EL (cell line): ENCODE results near the gene TEC.
"Not testable (repeated sequence)": the region's sequence is repeated elsewhere in the genome, so short reads cannot be mapped to it uniquely, and the experiment has no call there.

Experiments
- DNase-seq: peaks from one replicate; pipeline ENCODE4 v3.0.0-alpha.2; 2016

TEC gene

GRCh38 chr4:48268956-48269860, at the start of gene TEC:
TEC (minus strand) TSS chr4:48269838; CDS start chr4:48228614, 41,224 bp downstream.
- peak; percentile 72 for DNase-seq

- DNase-seq = peak; percentile 73
Observed at GRCh38 chr4:48315728-48316630, 46.3 kb upstream of the TEC start.

- DNase-seq = not testable (repeated sequence)
Observed at GRCh38 chr4:48314746-48315145, 45.1 kb upstream of the TEC start.

- DNase-seq = peak; percentile 73
Observed at GRCh38 chr4:48311896-48312295, 42.3 kb upstream of the TEC start.

- no peak for DNase-seq
Observed at GRCh38 chr4:48308901-48309300, 39.3 kb upstream of the TEC start.

GRCh38 chr4:48307528-48307927, 37.9 kb upstream of the TEC start:
- no peak for DNase-seq

- DNase-seq = no peak
Observed at GRCh38 chr4:48305508-48305907, 35.9 kb upstream of the TEC start.

GRCh38 chr4:48300004-48300403, 30.4 kb upstream of the TEC start:
- peak; percentile 70 for DNase-seq

- no peak for DNase-seq
Observed at GRCh38 chr4:48299560-48299959, 29.9 kb upstream of the TEC start.

- no peak for DNase-seq
Observed at GRCh38 chr4:48297256-48297846, 27.7 kb upstream of the TEC start.

- DNase-seq = no peak
Observed at GRCh38 chr4:48296365-48296764, 26.7 kb upstream of the TEC start.

- no peak for DNase-seq
Observed at GRCh38 chr4:48295116-48295515, 25.5 kb upstream of the TEC start.

GRCh38 chr4:48292218-48292790, 22.7 kb upstream of the TEC start:
- DNase-seq = not testable (repeated sequence)

- peak; percentile 30 for DNase-seq
Observed at GRCh38 chr4:48290146-48290772, 20.6 kb upstream of the TEC start.

- not testable (repeated sequence) for DNase-seq
Observed at GRCh38 chr4:48286060-48286459, 16.4 kb upstream of the TEC start.

GRCh38 chr4:48285640-48286039, 16.0 kb upstream of the TEC start:
- not testable (repeated sequence) for DNase-seq

- no peak for DNase-seq
Observed at GRCh38 chr4:48275686-48276085, 6.0 kb upstream of the TEC start.

GRCh38 chr4:48275247-48275646, 5.6 kb upstream of the TEC start:
- DNase-seq = peak; percentile 41

- no peak for DNase-seq
Observed at GRCh38 chr4:48271626-48272025, 2.0 kb upstream of the TEC start.

GRCh38 chr4:48270951-48271473, 1.4 kb upstream of the TEC start:
- DNase-seq = no peak

- DNase-seq = no peak
Observed at GRCh38 chr4:48270523-48270897, 872 bp upstream of the TEC start.

- peak; percentile 91 for DNase-seq
Observed at GRCh38 chr4:48269861-48270522, 354 bp upstream of the TEC start.
